RWPE2 (cell line): Measurements from ENCODE around the gene PHC3.

Experiments used
- ATAC-seq: fragments of 200-7000 bp; cut with Tn5 transposase; 3 replicates; pipeline ENCODE4 v1.9.1; 2021; ENCODE audit warnings: low read depth
- DNase-seq: peaks from one replicate; pipeline ENCODE4 v3.0.0-alpha.2; 2020; ENCODE audit warnings: low spot score
- H3K27ac ChIP-seq: fragments of 450-650 bp; 2 replicates; pipeline ENCODE4 v1.5.1; 2017; ENCODE audit warnings: mild to moderate bottlenecking; ENCODE audit not compliant: poor library complexity, severe bottlenecking
- H3K27me3 ChIP-seq: fragments of 250-450 bp; sonication (Bioruptor Pico); 2 replicates; pipeline ENCODE4 v1.5.1; 2021; ENCODE audit warnings: mild to moderate bottlenecking, moderate library complexity; ENCODE audit not compliant: insufficient read depth, poor library complexity, severe bottlenecking
- H3K36me3 ChIP-seq: fragments of 250-450 bp; sonication (Bioruptor Pico); 2 replicates; pipeline ENCODE4 v1.5.1; 2020; ENCODE audit warnings: low read depth, mild to moderate bottlenecking, moderate library complexity
- H3K4me1 ChIP-seq: fragments of 250-450 bp; sonication (Bioruptor Pico); 2 replicates; pipeline ENCODE4 v1.5.1; 2021; ENCODE audit warnings: mild to moderate bottlenecking, moderate library complexity; ENCODE audit not compliant: insufficient read depth, poor library complexity, severe bottlenecking
- H3K4me3 ChIP-seq: fragments of 250-450 bp; sonication (Bioruptor Pico); 2 replicates; pipeline ENCODE4 v1.5.1; 2021; ENCODE audit warnings: mild to moderate bottlenecking, moderate library complexity; ENCODE audit not compliant: severe bottlenecking
- H3K9me3 ChIP-seq: fragments of 250-450 bp; sonication (Bioruptor Pico); 2 replicates; pipeline ENCODE4 v1.5.1; 2021; ENCODE audit warnings: mild to moderate bottlenecking, moderate library complexity; ENCODE audit not compliant: severe bottlenecking
- CTCF ChIP-seq: fragments of 450-650 bp; IDR thresholded peaks from one replicate; pipeline ENCODE4 v1.5.1; 2017; ENCODE audit warnings: mild to moderate bottlenecking, moderate library complexity; ENCODE audit not compliant: poor library complexity, severe bottlenecking

Gene PHC3

GRCh38 chr3:170062769-170063168, 118.8 kb downstream of the PHC3 start:
- Histone ChIP-seq H3K27ac (no peak overlapping the region), H3K9me3 (no peaks in the 10 kb centered on the region), H3K36me3 (no peaks in the 10 kb centered on the region), H3K4me1 (no peaks in the 10 kb centered on the region), H3K4me3 (no peak overlapping the region), H3K27me3 (no peaks in the 10 kb centered on the region)
- DNase-seq (no peak), ATAC-seq (no peak)
- peak; percentile 18 for TF ChIP-seq CTCF

- no peak for TF ChIP-seq CTCF
- ATAC-seq, result no peak
- no peak for DNase-seq
- Histone ChIP-seq H3K4me1 (no peaks in the 10 kb centered on the region), H3K27ac (no peak overlapping the region), H3K36me3 (no peaks in the 10 kb centered on the region), H3K27me3 (no peaks in the 10 kb centered on the region), H3K9me3 (no peaks in the 10 kb centered on the region), H3K4me3 (no peak overlapping the region)
These were observed 119.5 kb downstream of the PHC3 start for GRCh38 chr3:170062068-170062467.

GRCh38 chr3:170059447-170059846, 122.1 kb downstream of the PHC3 start:
- Histone ChIP-seq H3K36me3 (no peaks in the 10 kb centered on the region), H3K27me3 (no peaks in the 10 kb centered on the region), H3K4me3 (no peak overlapping the region), H3K9me3 (no peaks in the 10 kb centered on the region), H3K27ac (no peak overlapping the region), H3K4me1 (no peaks in the 10 kb centered on the region)
- no peak for DNase-seq
- ATAC-seq, result no peak
- TF ChIP-seq CTCF, result no peak

GRCh38 chr3:170058127-170058526, 123.4 kb downstream of the PHC3 start:
- no peak overlapping the region for H3K27ac ChIP-seq
- H3K36me3 ChIP-seq, result no peaks in the 10 kb centered on the region
- DNase-seq, result no peak
- no peak for ATAC-seq
- no peaks in the 10 kb centered on the region for H3K27me3 ChIP-seq
- TF ChIP-seq CTCF, result no peak
- no peaks in the 10 kb centered on the region for H3K4me1 ChIP-seq
- H3K9me3 ChIP-seq, result no peaks in the 10 kb centered on the region
- H3K4me3 ChIP-seq, result no peak overlapping the region

- ATAC-seq (no peak), DNase-seq (no peak)
- no peaks in the 10 kb centered on the region for H3K4me1 ChIP-seq
These were observed 124.0 kb downstream of the PHC3 start for GRCh38 chr3:170057550-170057949.

More at GRCh38 chr3:170057550-170057949, 124.0 kb downstream of the PHC3 start:
- H3K27me3 ChIP-seq, result no peaks in the 10 kb centered on the region
- H3K9me3 ChIP-seq, result no peaks in the 10 kb centered on the region
- H3K27ac ChIP-seq, result no peak overlapping the region
- TF ChIP-seq CTCF, result no peak
- no peaks in the 10 kb centered on the region for H3K36me3 ChIP-seq
- H3K4me3 ChIP-seq, result no peak overlapping the region
